SJCRH30 (cell line): ENCODE measurements around the gene FAM227B. TPM values are rescaled to one million over a fixed set of nuclear protein-coding genes. Genes with fewer than 3 reads are reported as not detected.

Experiments
- DNase-seq, 2 experiments: peaks; one replicate each; pipeline ENCODE4 v3.0.0-alpha.2; 2015 to 2020
- H3K27ac ChIP-seq: fragments of 250-450 bp; sonication (Bioruptor Pico); 2 replicates; pipeline ENCODE4 v1.5.1; 2020; ENCODE audit warnings: mild to moderate bottlenecking, moderate library complexity
- H3K27me3 ChIP-seq: fragments of 250-450 bp; sonication (Bioruptor Pico); 2 replicates; pipeline ENCODE4 v1.5.1; 2020; ENCODE audit warnings: mild to moderate bottlenecking, moderate library complexity
- H3K36me3 ChIP-seq: fragments of 250-450 bp; sonication (Bioruptor Pico); 2 replicates; pipeline ENCODE4 v1.5.1; 2020; ENCODE audit warnings: mild to moderate bottlenecking, moderate library complexity
- H3K4me1 ChIP-seq: fragments of 250-450 bp; sonication (Bioruptor Pico); 2 replicates; pipeline ENCODE4 v1.5.1; 2020; ENCODE audit warnings: mild to moderate bottlenecking, moderate library complexity
- H3K4me3 ChIP-seq: fragments of 250-450 bp; sonication (Bioruptor Pico); 2 replicates; pipeline ENCODE4 v1.5.1; 2020; ENCODE audit warnings: mild to moderate bottlenecking, moderate library complexity
- H3K9me3 ChIP-seq: fragments of 250-450 bp; sonication (Bioruptor Pico); replicated peaks from 2 replicates; pipeline ENCODE4 v1.5.1; 2020; ENCODE audit warnings: mild to moderate bottlenecking, moderate library complexity
- total RNA-seq: library from RNA; depleted of rRNA; stranded (reverse); fragments of >200 nt; shearing (Covaris generic); gene quantifications from 2 replicates; pipeline ENCODE4 v1.2.3, GENCODE V29; 2014; rRNA removed

The FAM227B gene
- total RNA-seq, 1 experiment from 2014 or later = 9.7 TPM

DNA sequence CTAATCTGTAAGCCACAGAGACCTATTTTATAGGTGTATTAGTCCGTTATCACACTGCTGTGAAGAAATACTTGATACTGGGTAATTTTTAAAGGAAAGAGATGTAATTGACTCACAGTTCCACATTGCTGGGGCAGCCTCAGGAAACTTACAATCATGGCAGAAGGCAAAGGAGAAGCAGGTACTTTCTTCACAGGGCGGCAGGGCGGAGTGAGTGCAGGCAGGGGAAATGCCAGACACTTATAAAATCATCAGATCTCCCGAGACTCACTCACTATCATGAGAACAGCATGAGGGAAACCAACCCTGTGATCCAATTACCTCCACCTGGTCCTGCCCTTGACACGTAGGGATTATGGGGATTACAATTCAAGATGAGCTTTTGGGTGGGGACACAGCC is 341.9 kb downstream of the FAM227B start:
- Histone ChIP-seq H3K27ac (no peak overlapping the region), H3K4me3 (no peak overlapping the region), H3K27me3 (no peaks in the 10 kb centered on the region), H3K9me3 (no peaks in the 10 kb centered on the region), H3K4me1 (peaks cover 12% of the 10 kb centered on the region), H3K36me3 (no peaks in the 10 kb centered on the region; the same call in 1 of the 2 replicates)
- DNase-seq = no peak

Other genes with a start within 250 kb of the FAM227B start
- 28.8 and 31.2 TPM in 2 replicates for gene FGF7, start 197.6 kb downstream of the FAM227B start, total RNA-seq
- gene DTWD1, start 230 bp upstream of the FAM227B start, total RNA-seq = 32.0 and 32.6 TPM in 2 replicates